ENCODE measurements around the gene DNASE2B. TPM values are rescaled to one million over a fixed set of nuclear protein-coding genes. Genes with fewer than 3 reads are reported as not detected.
"Not testable (repeated sequence)": the region's sequence is repeated elsewhere in the genome, so short reads cannot be mapped to it uniquely, and the experiment has no call there.

DNASE2B gene
- total RNA-seq, 1 donor from 2014 or later, result not detected

DNA sequence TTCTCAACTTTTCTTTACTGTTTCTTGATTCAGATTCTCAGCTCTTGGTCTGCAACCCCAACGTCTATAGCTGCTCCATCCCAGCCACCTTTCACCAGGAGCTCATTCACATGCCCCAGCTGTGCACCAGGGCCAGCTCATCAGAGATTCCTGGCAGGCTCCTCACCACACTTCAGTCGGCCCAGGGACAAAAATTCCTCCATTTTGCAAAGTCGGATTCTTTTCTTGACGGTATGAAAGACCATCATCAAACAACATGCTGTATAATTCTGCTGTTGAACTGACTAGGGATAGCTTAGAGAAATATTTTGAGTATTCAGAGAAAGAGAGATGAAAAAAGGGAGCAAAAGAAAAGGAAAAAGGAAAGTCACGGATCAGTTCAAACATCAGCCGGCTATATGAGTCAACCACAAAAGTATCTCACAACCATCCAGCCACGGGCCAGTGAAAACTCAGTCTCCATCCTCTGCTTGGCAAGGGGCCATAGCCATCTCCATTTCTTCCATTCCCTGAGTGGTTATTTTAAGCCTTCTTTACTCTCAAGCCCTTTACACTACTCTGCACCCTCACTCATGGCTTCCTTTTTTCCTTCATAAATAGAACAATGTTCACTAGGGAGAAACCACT lies 14.1 kb downstream of the DNASE2B start:
- no peak for DNase-seq (ENCODE audit: low read depth in 2 of 2)

DNA sequence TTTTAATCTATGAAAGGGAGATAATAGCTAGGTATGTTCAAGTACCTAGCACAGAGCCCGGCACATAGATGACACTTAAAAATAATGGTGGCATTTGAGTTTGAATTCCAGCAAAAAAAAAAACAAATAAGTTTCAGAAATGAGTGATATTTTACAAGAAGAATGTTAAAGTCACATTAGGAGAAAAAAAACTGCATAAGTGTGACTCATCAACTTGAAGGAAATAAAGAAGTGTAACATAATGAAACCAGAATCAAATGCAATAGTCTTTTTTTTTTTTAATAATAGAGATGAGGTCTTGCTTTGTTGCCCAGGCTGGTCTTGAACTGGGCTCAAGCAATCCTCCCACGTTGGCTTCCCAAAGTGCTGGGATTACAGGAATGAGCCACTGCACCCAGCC lies 17.1 kb downstream of the DNASE2B start:
- peak in 1 of 2 donors; percentile 10 for DNase-seq (ENCODE audit: low read depth in 2 of 2)

DNA sequence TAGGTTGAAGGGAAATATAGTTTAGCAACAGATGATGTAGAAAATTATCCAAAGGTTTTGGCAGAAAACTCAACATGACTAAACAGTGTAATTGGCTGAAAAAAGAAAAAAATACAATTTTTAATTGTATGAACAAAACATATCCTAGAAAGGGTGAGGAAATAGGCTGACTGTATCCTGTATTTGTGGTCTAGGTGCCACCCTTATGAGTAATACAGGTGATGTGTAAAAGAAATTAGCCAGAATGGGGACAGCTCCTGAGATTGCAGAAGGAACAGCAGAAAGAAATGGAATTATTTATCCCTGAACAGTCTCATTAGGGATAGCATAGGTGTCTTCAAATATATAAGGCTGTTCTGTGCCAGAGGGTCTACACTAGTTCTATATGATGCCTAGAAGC lies 24.6 kb downstream of the DNASE2B start:
- DNase-seq (ENCODE audit: low read depth in 2 of 2), result no peak

DNA sequence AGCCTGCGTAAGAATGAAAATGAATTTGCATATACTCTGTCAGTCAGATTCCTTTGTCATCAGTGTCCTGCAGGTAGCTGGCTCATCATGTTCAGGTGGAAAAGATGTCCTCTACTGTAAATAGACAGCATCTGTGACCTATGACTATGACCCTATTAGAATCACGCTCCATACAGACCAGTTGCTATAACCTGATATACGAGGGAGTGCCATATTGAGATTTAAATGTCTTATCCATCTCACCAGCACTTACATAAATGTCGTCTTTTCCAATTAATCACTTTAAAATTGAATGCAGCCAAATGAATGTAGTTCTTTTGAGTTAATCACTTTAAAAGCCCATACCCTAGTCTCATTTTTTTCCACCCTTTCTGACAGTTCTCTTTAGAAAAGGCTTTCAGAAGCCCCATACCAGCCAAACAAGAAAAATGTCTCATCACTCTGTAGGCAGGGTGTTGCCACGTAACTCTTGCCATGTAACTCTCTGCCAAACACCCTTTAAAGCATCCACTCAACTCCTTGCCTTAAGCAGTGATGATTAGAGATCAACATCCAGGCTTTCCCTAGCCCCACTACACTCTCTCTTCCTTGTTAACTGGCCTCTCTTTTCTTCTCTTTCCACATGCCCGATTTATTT lies 26.3 kb downstream of the DNASE2B start:
- no peak for DNase-seq (ENCODE audit: low read depth in 2 of 2)

DNA sequence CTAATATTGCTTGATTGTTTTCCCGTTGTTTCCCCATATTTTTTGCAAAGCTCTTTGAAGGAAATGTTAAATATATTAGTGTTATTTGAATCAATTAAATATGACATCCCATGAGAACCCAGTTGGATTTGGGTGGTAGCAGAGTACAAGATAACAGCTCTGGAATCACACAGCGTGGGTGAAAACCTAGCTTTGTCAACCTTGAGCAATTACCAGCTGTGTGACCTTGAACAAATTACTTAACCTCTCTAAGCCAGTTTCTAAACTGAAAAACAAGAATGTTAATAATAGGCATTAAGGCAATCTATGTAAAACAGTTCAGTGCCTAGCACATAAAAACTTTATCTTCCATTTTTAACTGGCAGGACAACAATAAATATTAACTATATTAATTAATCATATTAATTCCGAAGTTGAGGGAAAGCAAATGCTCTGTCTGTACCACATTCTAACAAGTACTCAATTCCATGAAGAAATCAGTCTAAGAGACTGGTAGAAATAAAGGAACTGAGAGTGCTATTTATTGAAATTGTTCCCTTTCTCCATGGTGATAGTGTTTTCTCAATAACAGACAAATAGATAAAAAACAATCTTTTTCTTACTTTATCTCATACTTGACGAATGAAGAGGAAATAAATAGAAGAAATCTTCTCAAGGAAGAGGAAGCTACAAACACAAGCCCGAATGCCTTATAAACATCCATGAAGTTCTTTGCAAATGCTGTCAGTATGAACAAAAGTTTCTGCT lies 27.0 kb downstream of the DNASE2B start:
- no peak for DNase-seq (ENCODE audit: low read depth in 2 of 2)

DNA sequence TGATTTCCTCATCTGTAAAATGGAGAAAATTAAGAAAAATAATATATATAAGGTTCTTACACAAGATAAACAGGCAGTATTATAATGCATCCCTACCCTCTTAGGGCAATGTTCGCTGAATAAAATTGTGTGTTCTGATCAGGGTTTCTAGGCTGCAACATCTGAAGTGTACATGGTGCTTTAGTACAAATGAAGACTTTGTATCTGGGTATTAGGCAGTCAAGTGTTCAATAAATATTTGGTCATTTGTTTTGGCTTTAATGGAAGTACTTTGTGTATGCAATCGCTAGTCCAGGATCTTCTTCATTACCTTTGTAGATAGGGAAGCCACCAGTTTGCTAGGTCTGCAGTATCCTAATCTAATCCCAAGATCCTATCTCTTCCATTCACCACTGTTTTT lies 28.1 kb downstream of the DNASE2B start:
- no peak for DNase-seq (ENCODE audit: low read depth in 2 of 2)

DNA sequence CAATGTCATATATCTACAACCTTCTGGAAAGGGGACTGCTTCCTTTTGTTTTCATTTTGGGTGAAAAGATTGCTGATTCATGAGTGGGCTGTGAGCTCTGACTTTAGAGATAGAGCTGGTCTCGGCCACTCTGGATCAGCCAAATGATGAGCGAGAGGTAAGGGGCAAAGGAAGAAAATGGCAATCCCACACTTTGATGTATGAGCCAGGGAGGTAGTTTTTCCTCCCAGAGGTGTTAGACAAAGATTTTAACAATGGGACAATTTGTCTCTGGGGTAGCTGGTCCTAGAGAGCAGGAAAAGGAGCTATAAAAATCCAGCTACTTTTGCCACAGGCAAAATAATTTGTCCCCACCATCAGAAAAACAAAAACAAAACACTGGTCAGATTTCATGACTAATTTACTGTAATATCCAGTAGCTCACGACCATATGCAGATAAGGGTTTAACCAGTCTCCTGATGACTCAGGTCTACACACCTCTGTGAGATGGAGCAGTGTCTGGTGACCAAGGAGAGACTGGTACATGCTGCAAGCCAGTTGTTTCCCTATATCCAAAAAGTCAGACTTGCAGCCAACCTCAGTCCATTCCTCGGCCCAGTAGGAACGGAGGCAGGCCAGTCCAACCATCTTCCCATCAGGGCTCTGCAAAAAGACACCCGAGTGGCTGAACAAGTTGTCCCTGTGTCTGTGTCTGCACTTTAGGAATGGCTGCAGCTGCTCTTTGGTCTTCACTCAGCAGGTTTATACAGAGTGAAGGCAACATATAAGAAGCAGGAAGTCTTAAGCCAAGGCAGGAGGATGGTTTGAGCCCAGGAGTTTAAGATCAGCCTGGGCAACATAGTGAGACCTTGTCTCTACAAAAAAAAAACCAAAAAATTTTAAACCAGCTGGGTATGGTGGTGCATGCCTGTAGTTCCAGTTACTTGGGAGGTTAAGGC lies 29.2 kb downstream of the DNASE2B start:
- no peak for DNase-seq (ENCODE audit: low read depth in 2 of 2)

DNA sequence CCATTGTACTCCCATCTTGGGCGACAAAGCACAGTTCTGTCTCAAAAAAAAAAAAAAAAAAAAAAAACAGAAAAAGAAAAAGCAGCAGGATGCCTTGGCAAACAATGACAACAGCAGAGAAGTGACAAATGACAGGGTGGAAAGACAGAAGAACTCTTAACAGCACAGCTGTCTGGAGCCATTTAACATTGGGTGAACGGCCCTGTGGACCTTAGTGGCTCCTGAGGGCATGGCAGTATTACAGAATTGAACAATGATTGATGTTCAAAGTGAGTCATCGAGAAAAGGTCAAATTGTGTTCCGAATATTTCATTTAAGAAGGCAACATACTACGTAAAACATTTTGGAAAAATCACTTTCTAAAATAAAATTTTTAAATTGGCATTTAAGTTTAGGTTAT lies 30.0 kb downstream of the DNASE2B start:
- DNase-seq (ENCODE audit: low read depth in 2 of 2), result no peak

DNA sequence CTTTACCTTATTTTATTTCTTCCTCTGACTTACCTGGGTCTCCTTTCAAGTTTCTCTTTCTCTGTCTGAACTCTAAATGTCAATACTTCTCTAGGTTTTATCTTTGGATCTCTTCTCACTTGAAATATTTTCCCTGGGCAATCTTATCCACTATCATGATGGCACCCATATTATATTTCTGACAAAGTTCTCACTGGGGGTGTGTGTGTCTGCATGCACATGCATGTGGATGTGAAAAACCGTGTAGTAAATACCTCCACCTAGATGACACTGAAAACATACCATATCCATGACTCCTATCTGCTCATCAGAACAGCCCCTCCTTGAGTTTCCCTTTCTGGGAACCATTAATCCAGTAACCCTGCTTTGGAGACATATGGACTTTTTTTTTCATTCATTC lies 30.9 kb downstream of the DNASE2B start:
- DNase-seq (ENCODE audit: low read depth in 2 of 2), result no peak

DNA sequence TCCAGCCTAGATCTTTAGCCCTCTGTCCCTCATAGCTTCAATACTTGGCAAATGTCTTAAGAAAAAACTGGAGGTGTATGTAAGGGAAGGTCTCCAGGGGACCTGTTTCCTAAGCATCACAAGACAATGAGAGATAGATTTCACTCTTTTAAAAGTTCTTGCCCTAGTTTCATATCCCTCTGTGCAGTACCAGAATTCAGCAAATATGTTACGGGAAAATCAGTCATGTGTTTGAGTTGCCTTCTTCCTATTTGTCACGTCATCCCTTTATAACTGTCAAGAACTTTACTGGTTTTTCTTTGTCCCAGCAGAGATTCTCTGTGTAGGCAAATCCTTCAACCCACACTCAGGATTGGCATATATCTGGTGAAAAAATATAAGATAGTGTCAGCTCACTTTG lies 32.3 kb downstream of the DNASE2B start:
- DNase-seq (ENCODE audit: low read depth in 2 of 2), result no peak

DNA sequence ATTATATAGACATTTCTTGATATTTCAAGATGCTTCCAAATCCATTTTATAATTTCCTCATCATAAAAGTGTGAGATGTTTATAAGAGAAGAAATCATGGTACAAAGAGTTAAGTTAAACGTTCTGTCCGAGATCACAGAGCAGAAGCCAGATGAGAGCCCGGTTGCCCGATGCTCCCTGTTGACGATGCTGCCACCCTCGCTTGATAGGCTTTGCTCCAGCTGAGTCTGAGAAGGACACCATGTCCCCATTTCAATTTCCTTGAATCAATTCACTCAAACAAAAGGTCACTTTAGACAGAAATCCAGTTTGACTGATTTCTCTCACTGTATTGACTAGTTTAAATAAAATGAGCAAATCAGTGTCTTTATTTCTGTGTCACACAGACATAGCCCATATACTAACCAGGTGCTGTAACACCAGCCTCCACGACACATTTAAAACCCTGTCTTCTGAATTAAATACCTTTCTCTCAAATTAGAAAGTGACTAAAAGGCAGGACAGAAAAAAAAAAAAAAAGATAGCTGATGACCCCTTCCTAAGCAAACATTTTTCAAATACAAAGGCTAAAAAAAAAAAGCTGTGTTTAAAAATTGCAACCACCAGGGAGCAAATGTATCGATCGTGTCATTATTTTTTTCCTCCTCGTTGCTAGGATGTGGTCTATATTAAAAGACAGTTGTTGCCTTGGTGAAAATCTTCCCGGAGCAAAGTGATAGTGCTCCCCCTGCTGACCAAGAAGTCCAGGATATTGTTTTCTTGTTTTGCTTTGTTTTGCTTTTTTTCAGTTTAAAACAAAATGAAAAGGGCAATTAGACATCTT lies 35.2 kb downstream of the DNASE2B start:
- peak; percentile 66 to 81 for DNase-seq (ENCODE audit: low read depth in 2 of 2)

DNA sequence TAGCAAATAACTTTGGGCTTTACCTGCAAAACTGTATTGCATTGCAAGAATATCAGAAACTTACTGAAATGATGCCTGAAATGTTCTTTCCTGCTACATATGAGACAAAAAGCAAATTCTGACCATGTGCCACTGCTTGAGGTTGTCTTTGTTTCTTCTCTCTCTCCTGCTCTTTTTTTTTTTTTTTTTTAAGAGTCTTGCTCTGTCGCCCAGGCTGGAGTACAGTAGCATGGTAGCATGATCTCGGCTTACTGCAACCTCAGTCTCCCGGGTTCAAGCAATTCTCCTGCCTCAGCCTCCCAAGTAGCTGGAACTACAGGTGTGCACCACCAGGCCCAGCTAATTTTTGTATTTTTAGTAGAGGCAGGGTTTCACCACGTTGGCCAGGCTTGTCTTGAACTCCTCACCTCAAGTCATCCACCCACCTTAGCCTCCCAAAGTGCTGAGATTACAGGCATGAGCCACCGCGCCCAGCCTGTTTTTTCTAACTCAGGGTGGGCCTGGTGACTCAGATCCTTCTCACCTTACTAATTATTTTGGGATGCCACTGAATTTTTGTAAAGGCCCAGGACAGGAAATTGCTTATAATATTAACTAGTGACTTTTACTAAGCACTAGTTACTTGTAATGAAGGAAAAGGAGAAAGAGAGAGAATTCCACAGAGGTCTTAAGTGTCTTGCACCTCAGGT lies 35.9 kb downstream of the DNASE2B start:
- no peak for DNase-seq (ENCODE audit: low read depth in 2 of 2)

DNA sequence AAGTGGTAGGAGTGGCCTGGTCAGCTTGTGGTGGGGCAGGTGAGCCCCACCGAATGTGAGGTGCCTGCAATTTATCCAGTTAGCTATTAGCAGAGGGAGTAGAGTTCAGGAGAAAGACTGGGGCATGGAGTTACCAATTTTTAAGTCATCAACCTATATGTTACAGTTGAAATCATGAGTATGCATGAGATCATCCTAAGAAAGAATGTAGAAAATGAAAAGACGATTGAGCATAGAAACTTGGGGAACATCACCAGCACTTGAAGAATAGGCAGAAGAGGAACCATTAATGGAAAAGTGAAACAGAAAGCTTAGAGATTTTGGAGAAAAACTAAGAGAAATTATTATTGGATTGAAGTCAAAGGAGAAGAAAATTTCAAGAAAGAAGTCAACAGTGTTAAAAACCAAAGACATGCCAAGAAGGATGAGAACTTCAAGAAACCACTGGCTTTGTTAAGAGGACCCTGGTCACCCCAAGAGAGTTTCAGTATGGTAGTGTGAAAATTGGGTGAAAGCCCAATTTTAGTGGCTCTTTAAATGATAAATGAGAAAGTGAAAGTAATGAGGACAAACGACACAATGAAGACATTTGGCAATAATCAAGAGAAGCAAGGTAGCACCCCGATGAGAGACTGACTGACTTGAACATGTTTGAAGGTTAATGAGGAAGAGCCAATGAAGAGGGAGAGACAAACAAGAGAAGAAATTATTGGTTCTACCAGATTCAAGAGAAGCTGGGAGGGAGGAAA lies 36.7 kb downstream of the DNASE2B start:
- no peak for DNase-seq (ENCODE audit: low read depth in 2 of 2)

DNA sequence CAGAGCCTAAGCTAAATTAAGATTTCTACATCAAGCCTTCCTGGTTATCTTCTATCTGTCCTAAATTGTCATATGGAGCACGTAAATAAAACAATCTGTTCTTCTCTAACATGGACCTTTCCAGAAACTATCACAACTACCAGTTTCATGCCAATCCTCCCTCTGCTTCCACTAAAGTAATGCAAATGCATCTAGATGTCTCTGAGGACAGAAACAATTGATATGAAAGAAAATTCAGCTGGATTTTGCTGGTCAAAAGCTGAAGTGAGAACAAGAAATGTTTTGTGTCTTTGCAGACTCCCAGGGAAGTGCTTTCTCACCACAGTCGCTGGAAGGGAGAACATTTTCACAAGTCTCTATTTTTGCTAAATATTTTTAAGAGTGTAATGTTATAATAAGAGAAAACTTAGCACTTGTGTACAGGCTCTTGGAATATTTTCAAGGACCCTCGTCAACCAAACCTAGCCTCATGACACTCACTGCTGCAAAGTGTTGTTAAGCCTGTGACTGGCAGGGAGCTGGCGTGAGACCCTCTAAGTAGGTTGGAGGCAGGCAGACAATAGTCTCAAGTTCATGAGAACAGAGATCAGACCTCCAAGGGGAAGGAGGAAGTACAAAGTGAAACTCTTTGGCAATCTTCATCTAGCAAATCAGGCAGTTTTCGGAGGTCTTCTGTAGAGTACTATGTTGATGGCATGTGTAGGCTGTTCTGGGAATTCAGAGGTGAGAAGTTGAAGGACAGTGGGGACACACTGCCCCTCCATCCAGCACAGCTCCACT lies 38.8 kb downstream of the DNASE2B start:
- DNase-seq (ENCODE audit: low read depth in 2 of 2), result no peak

DNA sequence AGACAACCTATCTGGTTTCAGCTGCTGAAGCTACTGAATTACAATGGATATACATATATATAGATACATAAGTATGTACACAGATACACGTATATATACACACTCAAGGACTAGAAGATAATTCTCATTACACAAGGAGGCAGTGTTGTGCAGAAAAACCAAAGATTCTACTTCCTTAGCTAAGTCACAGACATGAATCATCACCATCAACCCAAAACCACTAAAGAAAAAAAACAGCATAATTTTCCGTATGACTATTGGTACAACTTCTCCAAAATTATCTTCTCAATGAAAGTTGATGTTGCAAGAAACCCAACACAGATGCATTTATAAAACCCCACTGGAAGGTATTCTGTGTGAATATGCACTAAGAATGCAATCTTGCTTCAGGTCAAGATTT lies 44.0 kb downstream of the DNASE2B start:
- DNase-seq (ENCODE audit: low read depth in 2 of 2), result peak; percentile 66 to 85

DNA sequence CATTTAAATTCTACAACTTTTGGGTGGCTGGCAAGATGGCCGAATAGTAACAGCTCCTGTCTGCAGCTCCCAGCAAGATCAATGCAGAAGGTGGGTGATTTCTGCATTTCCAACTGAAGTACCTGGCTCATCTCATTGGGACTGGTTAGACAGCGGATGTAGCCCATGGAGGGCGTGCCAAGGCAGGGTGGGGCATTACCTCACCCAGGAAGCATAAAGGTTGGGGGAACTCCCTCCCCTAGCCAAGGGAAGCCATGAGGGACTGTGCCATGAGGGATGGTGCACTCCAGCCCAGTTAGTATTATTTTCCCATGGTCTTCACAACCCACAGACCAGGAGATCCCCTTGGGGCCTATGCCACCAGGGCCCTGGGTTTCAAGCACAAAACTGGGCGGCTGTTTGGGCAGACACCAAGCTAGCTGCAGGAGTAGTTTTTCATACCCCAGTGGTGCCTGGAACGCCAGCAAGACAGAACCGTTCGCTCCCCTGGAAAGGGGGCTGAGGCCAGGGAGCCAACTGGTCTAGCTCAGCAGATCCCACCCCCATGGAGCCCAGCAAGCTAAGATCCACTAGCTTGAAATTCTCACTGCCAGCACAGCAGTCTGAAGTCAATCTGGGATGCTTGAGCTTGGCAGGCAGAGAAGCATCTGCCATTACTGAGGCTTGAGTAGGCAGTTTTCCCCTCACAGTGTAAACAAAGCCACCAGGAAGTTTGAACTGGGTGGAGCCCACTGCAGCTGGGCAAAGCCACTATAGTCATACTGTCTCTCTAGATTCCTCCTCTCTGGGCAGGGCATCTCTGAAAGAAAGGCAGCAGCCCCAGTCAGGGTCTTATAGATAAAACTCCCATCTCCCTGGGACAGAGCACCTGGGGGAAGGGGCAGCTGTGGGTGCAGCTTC lies 44.7 kb downstream of the DNASE2B start:
- DNase-seq (ENCODE audit: low read depth in 2 of 2), result not testable (repeated sequence)

DNA sequence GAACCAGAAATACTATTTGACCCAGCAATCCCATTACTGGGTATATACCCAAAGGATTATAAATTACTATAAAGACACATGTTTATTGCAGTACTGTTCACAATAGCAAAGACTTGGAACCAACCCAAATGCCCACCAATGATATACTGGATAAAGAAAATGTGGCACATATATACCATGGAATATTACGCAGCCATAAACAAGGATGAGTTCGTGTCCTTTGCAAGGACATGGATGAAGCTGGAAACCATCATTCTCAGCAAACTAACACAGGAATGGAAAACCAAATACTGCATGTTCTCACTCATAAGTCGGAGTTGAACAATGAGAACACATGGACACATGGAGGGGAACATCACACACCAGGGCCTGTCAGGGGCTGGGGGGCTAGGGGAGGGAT lies 50.4 kb downstream of the DNASE2B start:
- DNase-seq (ENCODE audit: low read depth in 2 of 2), result not testable (repeated sequence)

DNA sequence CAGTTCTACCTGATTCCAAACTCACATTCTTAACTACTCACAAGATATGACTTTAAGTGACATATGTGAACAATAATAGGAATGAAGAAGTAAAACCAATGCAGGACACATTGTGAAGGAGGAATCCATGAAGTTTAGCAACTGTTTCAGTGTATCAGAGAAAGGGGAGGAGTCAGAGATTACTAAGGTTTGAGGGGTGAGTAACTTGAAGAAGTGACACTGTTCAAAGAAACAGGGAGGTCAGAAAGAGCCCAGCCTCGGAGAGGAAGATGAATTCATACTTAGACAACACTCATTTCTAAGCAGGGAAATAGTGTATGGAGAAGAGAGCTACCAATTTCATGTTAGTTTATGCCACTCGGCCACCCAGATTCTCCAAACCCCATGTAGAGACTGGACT lies 52.6 kb downstream of the DNASE2B start:
- no peak for DNase-seq (ENCODE audit: low read depth in 2 of 2)

Data from dermis microvascular lymphatic vessel endothelial cell (primary cell).